MM.1S (cell line): Measurements from ENCODE around the gene ADAMTSL3.
"Not testable (repeated sequence)": the region's sequence is repeated elsewhere in the genome, so short reads cannot be mapped to it uniquely, and the experiment has no call there.

ENCODE experiments used
- DNase-seq: peaks from one replicate; pipeline ENCODE4 v3.0.0-alpha.2; 2015
- H2AFZ ChIP-seq: fragments of 300-600 bp; sonication (generic); 2 replicates; pipeline ENCODE4 v1.6.0; 2016; ENCODE audit warnings: antibody characterized with exemption, low read length
- H3F3A ChIP-seq: fragments of 300-600 bp; sonication (generic); 2 replicates; pipeline ENCODE4 v1.6.1; 2016; ENCODE audit warnings: mild to moderate bottlenecking, antibody characterized with exemption, low read length, moderate library complexity, mixed read lengths; ENCODE audit not compliant: insufficient read depth
- H3K27ac ChIP-seq: fragments of 300-600 bp; sonication (generic); 2 replicates; pipeline ENCODE4 v1.5.1; 2016; ENCODE audit warnings: mild to moderate bottlenecking, low read length
- H3K27me3 ChIP-seq: fragments of 300-600 bp; sonication (generic); replicated peaks from 2 replicates; pipeline ENCODE4 v1.6.0; 2016; ENCODE audit warnings: low read length; ENCODE audit not compliant: insufficient read depth
- H3K36me3 ChIP-seq: fragments of 300-600 bp; sonication (generic); replicated peaks from 2 replicates; pipeline ENCODE4 v1.6.1; 2016; ENCODE audit warnings: mild to moderate bottlenecking, low read length, mixed read lengths; ENCODE audit not compliant: insufficient read depth
- H3K4me1 ChIP-seq: fragments of 300-600 bp; sonication (generic); 2 replicates; pipeline ENCODE4 v1.6.1; 2016; ENCODE audit warnings: low read length, mixed read lengths
- H3K4me2 ChIP-seq: fragments of 300-600 bp; sonication (generic); 2 replicates; pipeline ENCODE4 v1.6.0; 2016; ENCODE audit warnings: low read depth, low read length
- H3K4me3 ChIP-seq: fragments of 300-600 bp; sonication (generic); 2 replicates; pipeline ENCODE4 v1.5.1; 2016; ENCODE audit warnings: low read length, mixed read lengths
- H3K79me2 ChIP-seq: fragments of 300-600 bp; sonication (generic); 2 replicates; pipeline ENCODE4 v1.6.1; 2016; ENCODE audit warnings: mixed run types, low read length, mixed read lengths
- H3K9ac ChIP-seq: fragments of 300-600 bp; sonication (generic); 2 replicates; pipeline ENCODE4 v1.6.1; 2016; ENCODE audit warnings: low read length, mixed read lengths
- H3K9me2 ChIP-seq: fragments of 300-600 bp; sonication (generic); replicated peaks from 2 replicates; pipeline ENCODE4 v1.6.1; 2016; ENCODE audit warnings: mild to moderate bottlenecking, low read length, mixed read lengths; ENCODE audit not compliant: insufficient read depth
- H3K9me3 ChIP-seq: fragments of 300-600 bp; sonication (generic); replicated peaks from 2 replicates; pipeline ENCODE4 v1.6.1; 2016; ENCODE audit warnings: mild to moderate bottlenecking, low read length, mixed read lengths; ENCODE audit not compliant: insufficient read depth
- H4K20me1 ChIP-seq: fragments of 300-600 bp; sonication (generic); 2 replicates; pipeline ENCODE4 v1.6.1; 2016; ENCODE audit warnings: mild to moderate bottlenecking, low read length, moderate library complexity, mixed read lengths; ENCODE audit not compliant: insufficient read depth
- CTCF ChIP-seq: fragments of 300-600 bp; sonication (generic); IDR thresholded peaks from 2 replicates; pipeline ENCODE4 v1.5.1; 2016; ENCODE audit warnings: antibody characterized with exemption, low read length, mixed read lengths
- EZH2 ChIP-seq: fragments of 300-600 bp; sonication (generic); optimal IDR thresholded peaks from 2 replicates; pipeline ENCODE3; 2017; ENCODE audit warnings: low read depth, mild to moderate bottlenecking, antibody characterized with exemption, low read length, mixed read lengths
- EZH2phosphoT487 ChIP-seq: fragments of 300-600 bp; sonication (generic); IDR thresholded peaks from 2 replicates; pipeline ENCODE4 v1.6.1; 2018; ENCODE audit warnings: antibody characterized with exemption, low read length

Gene ADAMTSL3

DNA sequence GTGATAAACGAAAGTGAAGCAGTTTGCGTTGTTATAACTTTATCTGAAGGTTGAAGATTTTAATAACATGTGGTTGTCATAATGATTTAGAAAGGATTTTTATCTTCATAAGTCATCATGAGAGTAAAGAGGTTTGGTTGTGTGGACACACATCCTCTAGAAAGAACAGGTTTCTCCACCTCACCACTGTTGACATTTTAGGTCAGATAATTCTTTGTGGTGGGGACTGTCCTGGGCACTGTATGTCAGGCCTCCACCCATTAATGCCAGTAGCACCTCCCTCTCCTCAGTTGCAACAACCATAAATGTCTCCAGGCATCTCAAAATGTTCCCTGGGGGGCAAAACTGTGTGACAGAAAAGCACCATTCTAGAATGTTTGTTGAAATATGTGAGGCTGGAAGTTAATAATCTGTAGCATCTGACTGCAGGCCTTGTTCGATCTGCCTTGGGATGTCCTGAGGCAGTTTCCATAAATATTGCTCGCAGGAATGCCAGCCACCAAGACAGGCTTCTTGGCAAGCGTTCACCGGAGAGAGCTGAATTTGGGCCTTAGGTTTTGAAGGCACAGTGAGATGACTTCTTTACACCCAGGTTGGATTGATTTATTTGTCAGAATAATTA, 100.1 kb downstream of the ADAMTSL3 start:
- Histone ChIP-seq H3K4me2 (no peak overlapping the region), H3K9me3 (no peaks in the 10 kb centered on the region), H3K9me2 (no peaks in the 10 kb centered on the region), H2AFZ (no peak overlapping the region), H3K36me3 (no peaks in the 10 kb centered on the region), H3K27ac (no peak overlapping the region), H3K4me1 (no peaks in the 10 kb centered on the region), H3F3A (no peaks in the 10 kb centered on the region), H3K79me2 (no peaks in the 10 kb centered on the region), H4K20me1 (no peaks in the 10 kb centered on the region), H3K9ac (no peak overlapping the region), H3K4me3 (no peak overlapping the region), H3K27me3 (no peaks in the 10 kb centered on the region)
- no peak for DNase-seq
- TF ChIP-seq EZH2phosphoT487 (no peak), EZH2 (no peak), CTCF (no peak)

DNA sequence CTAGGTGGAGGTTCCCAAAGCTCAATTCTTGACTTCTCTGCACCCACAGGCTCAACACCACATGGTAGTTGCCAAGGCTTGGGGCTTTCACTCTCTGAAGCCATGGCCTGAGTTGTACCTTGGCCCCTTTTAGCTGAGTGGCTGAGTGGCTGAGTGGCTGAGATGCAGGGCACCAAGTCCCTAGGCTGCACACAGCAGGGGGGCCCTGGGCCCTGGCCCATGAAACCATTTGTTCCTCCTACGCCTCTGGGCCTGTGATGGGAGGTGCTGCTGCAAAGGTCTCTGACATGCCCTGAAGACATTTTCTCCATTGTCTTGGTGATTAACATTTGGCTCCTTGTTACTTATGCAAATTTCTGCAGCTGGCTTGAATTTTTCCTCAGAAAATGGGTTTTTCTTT, 103.4 kb downstream of the ADAMTSL3 start:
- H3K9ac ChIP-seq, DNase-seq, H3K9me2 ChIP-seq: not testable (repeated sequence)

DNA sequence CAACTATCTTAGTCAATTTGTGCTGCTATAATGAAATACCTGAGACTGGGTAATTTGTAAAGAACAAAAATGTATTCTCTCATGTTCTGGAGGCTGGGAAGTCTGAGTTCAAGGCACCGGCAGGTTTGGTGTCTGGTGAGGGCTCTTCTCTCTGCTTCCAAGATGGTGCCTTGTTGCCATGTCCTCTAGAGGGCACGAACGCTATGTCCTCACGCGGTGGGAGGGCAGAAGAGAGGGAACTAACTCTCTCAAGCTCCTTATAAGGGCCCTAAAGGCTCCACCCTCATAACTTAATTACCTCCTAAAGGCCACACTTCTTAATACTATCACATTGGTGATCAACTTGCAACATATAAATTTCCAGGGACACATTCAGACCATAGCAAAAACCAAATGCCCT, 108.4 kb downstream of the ADAMTSL3 start:
- TF ChIP-seq CTCF = no peak
- TF ChIP-seq EZH2phosphoT487 = no peak
- TF ChIP-seq EZH2 = no peak

More for the DNA sequence above, 103.4 kb downstream of the ADAMTSL3 start:
- not testable (repeated sequence) for H3K27ac ChIP-seq, H3K27me3 ChIP-seq, H3K4me2 ChIP-seq, H2AFZ ChIP-seq, H3F3A ChIP-seq, H4K20me1 ChIP-seq, H3K36me3 ChIP-seq, H3K9me3 ChIP-seq, H3K4me1 ChIP-seq, H3K79me2 ChIP-seq, H3K4me3 ChIP-seq

DNA sequence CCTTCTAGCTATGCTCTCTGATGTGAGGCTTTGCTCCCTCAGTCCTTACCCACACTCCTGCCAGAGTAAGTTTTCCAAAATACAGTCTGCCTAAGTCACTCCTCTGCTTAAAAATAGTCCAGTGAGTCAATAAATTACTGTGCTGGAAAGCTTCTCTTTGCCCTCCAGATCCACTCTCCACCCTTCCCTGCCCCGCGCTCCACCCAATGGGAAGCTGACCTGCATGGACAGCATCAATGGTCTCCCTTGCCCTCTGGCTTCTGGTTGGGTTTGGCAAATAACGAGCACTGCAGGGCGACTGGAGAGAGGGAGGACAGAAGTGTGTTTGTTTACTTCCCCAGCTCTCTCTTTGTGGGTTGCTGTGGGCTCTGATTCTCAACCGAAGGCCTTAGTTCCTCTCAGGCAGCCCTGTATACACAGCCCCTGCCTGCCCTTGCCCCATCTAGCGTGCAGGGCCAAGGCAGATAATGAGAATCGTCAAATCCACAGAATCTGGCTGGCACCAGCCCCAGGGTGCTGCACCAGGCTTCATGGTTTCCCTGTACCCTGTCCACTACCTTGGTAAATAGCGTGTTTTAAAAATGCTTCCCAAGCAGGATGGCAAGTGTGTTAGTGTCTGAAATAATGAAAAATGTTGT, 110.4 kb downstream of the ADAMTSL3 start:
- H3K4me2 ChIP-seq = no peak overlapping the region
- TF ChIP-seq EZH2 = no peak
- TF ChIP-seq CTCF = no peak
- TF ChIP-seq EZH2phosphoT487 = no peak
- H3K9me2 ChIP-seq = no peaks in the 10 kb centered on the region
- no peak overlapping the region for H3K9ac ChIP-seq
- H4K20me1 ChIP-seq = no peaks in the 10 kb centered on the region
- H3K27ac ChIP-seq = no peak overlapping the region
- no peaks in the 10 kb centered on the region for H3F3A ChIP-seq
- no peak overlapping the region for H2AFZ ChIP-seq
- no peak overlapping the region for H3K4me3 ChIP-seq
- no peaks in the 10 kb centered on the region for H3K79me2 ChIP-seq
- no peaks in the 10 kb centered on the region for H3K4me1 ChIP-seq
- no peaks in the 10 kb centered on the region for H3K36me3 ChIP-seq
- DNase-seq = no peak
- H3K9me3 ChIP-seq = no peaks in the 10 kb centered on the region
- H3K27me3 ChIP-seq = no peaks in the 10 kb centered on the region

More for the DNA sequence above, 108.4 kb downstream of the ADAMTSL3 start:
- H3K27ac ChIP-seq = no peak overlapping the region
- H4K20me1 ChIP-seq = no peaks in the 10 kb centered on the region
- no peak for DNase-seq
- no peaks in the 10 kb centered on the region for H3K27me3 ChIP-seq
- no peaks in the 10 kb centered on the region for H3F3A ChIP-seq
- no peak overlapping the region for H3K4me2 ChIP-seq
- H3K9ac ChIP-seq = no peak overlapping the region
- no peaks in the 10 kb centered on the region for H3K9me3 ChIP-seq
- no peaks in the 10 kb centered on the region for H3K4me1 ChIP-seq
- no peak overlapping the region for H2AFZ ChIP-seq
- H3K36me3 ChIP-seq = no peaks in the 10 kb centered on the region
- H3K9me2 ChIP-seq = no peaks in the 10 kb centered on the region
- no peaks in the 10 kb centered on the region for H3K79me2 ChIP-seq
- H3K4me3 ChIP-seq = no peak overlapping the region
